HG02571 (cell line): ENCODE data around the gene PIAS2.
"Not testable (repeated sequence)": the region's sequence is repeated elsewhere in the genome, so short reads cannot be mapped to it uniquely, and the experiment has no call there.

Source experiments
- ATAC-seq: cut with Tn5 transposase; IDR thresholded peaks from one replicate; pipeline ENCODE4 v1.9.1; 2021; ENCODE audit warnings: mild to moderate bottlenecking, moderate library complexity; ENCODE audit not compliant: unreplicated experiment

PIAS2 gene

DNA sequence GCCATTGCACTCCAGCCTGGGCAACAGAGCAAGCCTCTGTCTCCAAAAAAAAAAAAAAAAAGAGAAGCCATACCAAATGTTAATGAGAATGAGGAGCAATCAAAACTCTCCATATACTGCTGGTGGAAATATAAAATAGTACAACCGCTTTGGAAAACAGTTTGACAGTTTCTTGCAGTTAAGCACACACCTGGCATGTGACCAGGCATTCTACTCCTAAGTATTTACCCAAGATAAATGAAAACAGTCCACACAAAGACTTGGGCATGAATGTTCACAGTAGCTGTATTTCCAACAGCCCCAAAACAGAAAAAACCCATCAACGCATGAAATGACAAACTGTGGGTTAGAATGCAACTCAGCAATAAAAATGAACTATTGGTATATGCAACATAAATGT lies 84.5 kb downstream of the PIAS2 start:
- ATAC-seq: no peak

DNA sequence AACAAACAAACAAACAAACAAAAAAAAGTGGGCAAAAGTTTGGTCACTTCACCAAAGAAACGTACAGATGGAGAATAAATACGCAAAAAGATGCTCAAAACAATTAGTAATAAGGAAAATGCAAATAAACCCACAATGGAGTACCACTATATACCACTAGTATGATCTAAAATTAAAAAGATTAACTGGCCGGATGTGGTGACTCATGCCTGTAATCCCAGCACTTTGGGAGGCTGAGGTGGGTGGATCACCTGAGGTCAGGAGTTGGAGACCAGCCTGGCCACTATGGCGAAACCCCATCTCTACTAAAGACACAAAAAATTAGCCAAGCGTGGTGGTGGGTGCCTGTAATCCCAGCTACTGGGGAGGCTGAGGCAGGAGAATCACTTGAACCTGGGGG lies 84.9 kb downstream of the PIAS2 start:
- not testable (repeated sequence) for ATAC-seq

DNA sequence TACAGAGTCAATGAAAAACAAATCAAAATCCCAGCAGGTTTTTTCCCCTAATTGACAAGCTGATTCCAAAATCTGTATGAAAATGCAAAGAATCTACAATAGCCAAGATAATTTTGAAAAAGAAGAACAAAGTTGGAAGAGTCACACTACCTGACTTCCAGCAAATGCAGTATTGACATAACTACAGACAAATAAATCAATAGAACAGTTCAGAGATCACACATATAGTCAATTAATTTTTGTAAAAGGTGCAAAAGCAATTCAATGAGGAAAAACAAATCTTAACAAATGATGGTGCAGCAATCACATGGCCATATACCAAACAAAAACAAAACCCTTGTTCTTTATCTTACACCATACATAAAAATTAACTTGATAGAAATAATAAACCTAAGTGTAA lies 85.9 kb downstream of the PIAS2 start:
- ATAC-seq: no peak

DNA sequence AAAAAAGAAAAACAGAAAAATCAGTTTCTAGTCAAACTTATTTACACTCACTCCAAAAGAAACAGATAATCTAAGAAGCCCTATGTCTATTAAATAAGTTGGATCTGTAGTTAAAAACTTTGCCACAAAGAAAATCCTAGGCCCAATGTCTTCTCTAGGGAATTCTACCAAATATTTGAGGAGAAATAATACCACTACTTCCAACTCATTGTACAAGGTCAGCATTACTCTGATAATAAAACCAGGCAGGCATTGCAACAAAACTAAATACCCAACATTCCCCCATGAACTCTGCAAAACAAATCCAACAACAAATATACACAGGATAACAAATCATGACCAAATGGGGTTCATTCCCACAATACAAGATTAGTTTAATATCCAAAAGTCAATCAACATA lies 86.7 kb downstream of the PIAS2 start:
- ATAC-seq: no peak

DNA sequence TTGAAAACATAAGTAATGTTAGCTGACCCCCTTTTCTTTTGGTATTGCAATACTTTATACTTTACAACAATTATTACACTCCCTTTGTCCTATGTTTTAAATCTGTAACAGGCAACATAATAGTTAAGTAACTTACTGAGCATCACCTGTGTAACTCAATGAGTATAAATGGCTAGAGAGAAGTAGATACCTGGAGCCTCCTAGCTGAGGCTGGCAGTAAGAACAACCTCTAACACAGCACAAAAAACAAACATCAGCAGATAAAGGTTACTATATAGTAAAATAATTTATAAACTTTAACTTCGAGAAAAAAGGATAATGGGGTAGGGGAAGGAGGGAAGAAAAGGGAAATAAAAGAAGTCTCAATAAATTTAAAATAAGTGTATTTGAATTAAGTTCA lies 87.4 kb downstream of the PIAS2 start:
- ATAC-seq: no peak

DNA sequence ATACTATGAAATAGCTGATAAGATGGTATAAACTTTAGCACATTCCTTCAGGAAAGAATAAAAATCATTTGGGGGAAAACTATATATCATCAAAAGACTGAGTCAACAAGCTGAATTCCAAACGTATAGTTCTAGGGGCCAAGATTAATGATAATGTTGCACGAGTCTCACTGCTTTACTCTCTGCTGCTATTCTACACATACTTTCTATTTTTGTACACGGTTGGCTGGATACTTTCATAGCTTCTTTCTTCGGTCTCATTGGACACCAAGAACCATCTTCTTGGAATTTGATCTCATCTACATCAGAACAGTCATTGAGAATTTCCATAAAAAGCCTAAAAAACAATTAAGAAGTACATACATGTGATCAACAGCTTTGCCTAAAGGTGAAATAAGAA lies 87.8 kb downstream of the PIAS2 start:
- ATAC-seq: no peak

DNA sequence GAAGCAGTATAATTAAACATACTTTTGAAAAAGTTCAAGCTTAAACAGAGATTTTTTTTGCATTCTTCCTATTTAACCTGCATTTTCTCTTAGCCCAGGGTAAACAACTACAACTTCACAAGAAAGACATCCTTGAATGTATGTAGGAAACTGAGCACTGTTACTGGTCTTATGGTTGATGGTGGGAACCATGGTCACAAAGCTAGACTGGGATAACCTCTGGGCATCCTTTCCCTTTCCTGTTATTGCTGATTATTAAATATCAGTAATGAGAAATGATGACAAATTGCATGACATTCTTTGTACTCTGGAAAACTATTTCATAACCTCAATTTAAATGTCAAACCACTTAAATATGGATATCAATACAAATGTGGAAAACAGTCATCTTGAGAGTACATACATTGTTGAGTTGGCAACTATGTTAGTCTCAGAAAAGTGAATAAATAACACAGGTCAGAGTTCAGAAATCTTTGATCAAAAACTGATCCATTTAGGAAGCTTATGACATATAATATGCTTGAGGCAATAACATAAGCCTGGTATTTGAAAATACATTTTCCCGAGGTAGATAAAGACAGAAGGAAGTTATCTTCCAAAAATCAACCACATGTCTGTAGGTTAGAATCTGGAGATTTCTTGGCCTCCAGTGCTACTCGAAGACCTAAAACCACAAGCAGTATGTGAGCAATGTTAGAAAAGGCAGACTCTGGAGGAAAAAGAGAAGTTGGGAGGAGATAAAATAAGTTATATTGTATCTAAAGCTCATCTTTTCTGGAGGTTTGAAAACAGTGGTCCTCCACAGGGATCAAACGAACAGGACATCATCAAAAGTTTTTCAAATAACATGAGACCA lies 95.2 kb downstream of the PIAS2 start:
- no peak for ATAC-seq

DNA sequence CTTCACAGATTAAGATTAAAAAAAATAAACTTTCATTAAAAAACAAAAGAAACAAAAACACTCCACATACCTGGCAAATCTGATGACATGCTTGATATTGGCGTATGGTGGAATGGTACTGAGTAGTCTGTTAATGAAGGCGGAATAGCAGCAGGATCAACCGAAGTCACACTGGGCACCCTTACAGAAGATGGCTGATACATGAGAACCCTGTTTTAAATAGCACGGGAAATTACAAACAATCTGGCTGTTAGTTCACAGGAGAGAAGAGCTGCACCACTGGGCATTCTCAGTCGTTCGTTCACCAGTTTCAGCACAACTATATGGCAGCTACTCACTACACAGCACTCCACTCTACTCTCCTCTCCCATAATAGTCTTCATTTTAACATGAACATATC lies 96.4 kb downstream of the PIAS2 start:
- ATAC-seq: no peak

DNA sequence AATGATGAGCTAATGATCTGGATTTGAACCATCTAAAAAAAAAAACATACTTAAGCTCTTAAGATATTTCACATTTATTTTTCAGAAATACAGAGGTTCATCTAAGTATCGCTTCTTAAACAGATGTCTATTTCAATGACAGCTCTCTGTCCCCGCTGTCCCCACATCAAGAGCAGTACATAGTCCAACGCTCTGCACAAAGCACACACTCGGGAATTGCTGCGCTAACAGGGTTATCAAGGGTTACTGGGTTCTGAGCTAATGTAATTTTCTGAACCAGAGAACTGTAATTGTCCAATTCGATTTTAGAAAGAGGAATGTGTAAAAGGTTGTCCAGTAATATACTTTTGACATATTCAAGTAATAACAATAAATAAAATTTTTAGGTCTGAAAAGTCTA lies 101.6 kb downstream of the PIAS2 start:
- no peak for ATAC-seq

DNA sequence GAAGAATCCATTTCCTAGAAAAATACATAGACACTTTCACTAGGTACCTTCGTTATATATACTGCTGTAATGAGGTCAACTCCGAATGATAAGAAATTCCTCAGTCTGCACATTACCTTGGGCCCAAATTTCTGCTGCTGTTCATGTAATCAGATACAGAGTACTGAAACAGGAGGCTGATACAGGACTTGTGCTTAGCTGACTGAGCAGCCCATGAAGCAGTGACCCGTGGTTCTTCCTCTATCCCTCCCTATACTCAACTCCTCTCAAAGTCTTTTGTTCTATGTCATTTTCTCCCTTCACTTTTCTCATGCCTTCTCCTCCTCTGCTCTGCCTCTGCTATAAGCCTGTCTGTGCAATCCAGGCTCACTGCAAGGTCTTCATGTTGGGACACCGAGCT lies 102.9 kb downstream of the PIAS2 start:
- no peak for ATAC-seq

DNA sequence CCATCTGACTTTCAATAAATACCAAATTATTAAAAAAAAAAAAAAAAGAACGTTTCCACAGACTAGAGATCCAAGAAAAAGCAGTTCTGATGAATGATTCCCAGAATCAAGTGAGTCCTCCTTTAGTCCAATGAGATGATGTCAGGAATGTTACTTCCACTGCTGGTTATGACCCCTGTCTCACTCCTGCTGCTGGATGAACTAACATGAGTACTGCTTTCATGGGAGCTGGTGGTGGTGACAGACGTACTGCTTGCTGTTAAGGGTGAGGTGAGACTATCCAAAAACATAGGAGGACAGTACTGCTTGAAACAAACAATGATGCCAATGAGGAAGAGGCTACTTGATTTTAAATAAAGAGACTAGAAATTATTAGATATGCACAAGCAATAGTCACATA lies 105.0 kb downstream of the PIAS2 start:
- ATAC-seq: no peak

DNA sequence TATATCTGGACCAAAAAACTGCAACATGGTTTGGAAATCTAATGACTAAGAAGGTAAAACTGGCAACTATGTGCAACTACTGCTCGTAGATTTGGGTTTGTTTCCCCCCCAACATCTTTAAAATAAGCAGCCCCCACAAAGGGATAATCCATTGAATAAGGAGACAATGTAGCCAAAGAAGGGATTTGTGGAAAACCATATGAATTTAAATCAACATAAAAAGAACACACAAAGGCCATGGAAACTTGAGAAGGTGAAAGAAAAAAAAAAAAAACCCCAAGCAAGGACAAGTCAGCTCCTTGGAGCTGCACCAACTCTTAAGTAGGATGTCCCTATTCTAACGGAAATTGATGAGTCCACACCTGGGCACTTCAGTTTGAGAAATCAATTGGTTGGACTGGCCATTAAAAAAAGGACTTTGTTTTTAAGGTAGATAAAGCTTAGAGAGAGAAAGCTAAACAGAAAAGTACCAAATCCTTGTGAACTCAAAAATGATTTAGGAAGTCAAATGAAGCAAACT lies 106.8 kb downstream of the PIAS2 start:
- ATAC-seq: no peak

DNA sequence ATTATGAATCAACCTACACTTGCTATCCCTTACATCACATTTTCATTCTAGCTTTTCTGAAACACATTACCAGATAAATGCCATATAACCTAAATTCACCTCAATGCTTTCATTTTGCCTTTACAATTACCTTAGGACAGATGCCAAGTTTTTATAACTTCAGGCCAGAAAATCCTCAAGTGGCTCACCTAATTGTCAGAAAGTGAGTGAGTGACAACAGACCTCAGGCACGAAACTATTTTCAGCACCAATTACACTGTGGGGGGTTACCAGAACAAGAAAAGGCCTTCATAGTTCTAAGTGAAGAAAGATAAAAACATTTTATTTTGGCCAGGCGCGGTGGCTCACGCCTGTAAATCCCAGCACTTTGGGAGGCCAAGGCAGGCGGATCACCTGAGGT lies 108.2 kb downstream of the PIAS2 start:
- no peak for ATAC-seq

DNA sequence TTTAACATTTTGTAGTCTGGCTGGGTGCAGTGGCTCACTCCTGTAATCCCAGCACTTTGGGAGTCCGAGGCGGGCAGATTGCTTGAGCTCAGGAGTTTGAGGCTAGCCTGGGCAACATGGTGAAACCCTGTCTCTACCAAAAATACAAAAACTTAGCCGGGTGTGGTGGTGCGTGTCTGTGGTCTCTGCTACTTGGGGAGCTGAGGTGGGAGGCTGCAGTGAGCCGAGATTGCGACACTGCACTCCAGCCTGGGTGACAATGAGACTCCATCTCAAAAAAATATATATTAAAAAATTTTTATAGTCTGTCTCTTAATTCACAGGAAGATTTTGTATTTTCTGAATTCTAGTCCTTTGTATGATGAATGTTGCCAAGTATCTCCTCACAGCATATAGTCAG lies 121.4 kb downstream of the PIAS2 start:
- ATAC-seq: not testable (repeated sequence)

DNA sequence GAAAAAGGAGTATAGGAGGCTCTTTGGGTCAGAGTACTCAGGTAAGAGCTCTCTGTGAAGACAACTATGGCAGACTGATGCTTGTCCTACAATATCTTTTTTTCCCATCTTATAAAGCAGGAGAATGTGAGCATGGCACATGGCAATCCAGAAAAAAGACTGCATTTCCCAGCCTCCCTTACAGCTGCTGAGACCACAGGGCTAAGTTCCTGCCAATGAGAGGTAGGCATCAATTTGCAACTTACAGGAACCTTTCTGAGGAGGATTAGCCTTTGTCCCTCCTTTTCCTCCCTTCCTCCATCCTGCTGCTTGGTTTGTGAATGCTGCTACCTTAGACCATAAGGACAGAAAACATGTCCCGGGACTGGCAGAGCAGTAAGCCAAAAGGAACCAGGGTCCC lies 122.7 kb downstream of the PIAS2 start:
- no peak for ATAC-seq

DNA sequence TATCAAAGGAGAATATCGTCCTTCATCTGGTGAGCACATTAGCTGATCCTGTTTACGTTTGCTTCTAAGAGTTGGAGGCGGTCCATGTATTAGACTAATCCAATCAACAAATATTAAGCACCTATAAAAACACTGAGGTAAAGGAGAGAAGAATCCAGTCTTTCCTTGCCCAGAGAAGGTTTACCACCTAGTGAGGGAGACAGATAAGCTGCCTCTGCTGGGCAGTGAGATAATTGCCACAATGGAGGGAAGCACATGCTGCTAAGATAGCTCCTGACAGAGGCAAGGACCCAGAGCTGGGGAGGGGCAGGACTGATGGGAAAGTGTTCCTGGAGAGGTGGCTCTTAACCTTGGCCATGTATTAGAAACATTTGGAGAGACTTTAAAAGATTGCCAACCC lies 123.7 kb downstream of the PIAS2 start:
- ATAC-seq: no peak

DNA sequence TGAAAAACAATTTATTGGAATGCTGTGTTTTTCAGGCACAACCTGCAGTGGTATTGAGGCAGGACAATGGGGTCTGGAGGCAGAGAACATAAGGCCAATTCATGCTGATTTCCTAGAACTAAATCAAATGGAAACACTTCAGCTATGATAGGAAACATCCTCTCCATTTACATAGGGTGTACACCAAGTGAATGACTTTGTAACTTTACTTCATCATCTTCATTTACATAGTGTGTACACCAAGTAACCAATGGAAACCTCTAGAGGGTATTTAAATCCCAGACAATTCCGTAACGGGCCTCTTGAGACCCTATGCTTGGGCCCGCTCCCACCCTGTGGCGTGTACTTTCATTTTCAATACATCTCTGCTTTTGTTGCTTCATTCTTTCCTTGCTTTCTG lies 128.2 kb downstream of the PIAS2 start:
- ATAC-seq: no peak

DNA sequence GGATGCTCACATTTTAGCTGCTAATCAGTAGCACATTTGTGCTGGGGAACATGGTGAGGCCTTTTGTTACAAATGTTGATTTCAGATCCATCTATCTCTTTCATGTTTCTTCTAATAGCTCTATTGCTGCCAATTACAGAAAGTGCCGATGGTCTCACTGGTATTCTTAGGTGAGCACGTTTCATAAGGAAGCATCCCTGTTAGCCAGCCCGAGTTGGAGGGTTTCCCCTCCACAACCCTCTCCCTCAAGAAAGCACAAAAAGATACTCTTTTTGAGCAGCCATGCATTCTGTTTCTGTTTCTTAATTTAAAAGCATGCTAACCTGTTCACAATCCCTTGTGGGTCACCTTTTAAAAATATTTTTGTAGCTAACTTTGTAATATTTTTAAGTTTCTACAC lies 129.6 kb downstream of the PIAS2 start:
- no peak for ATAC-seq

DNA sequence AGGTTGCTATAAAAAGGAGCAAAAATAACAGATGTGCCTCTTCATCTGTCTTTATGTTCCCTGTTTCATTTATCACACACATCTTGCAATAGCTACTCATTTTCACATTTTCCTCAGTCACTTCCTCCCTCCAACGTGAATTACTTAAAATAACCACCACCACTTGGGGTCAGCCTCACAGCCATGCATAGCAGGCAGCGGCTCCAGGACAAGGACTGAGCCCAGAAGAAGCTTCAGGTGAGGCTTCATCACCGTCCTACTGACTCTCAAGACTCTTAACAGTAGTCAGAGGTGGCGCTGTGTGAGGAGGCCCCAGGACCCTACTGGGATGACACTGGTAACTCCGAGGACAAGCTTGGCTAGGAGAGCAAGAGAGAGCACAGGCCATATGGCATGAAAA lies 144.9 kb downstream of the PIAS2 start:
- no peak for ATAC-seq

DNA sequence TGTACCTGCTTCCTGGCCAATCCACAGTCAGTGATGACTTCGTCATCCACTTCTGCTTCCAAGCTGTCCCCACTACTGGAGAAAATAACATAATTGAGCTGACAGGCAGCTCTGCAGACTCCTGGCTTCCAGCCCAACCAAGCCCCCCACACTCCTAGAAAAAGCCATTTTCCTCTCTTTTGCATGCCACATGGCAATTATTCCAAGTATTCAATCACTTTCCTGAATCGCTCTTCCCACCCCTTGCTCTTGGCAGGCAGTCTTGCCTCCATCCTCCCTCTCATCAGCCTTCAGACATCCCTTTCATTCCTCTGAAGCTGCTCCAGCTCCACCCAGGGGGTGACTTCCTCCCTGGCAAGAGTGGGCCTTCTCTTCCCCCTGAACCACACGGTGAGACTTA lies 146.2 kb downstream of the PIAS2 start:
- ATAC-seq: no peak

DNA sequence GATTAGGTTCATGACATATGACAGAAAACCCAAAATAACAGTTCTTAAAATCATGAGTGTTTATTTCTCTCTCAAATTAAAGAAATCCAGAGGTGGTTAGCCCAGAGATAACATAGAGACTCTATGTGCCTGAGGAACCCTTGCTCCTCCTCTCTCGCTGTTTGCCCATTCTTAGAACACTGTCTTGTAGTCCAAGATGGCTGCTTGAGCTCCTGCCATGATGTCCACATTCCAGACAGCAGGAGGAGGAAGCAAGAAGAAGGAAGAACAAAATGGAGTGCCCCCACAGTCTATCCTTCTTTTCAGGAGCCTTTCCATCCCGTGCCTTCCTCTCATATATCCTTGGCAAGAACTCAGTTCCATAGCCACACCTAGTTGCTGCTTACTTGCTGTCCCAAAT lies 146.6 kb downstream of the PIAS2 start:
- ATAC-seq: no peak

DNA sequence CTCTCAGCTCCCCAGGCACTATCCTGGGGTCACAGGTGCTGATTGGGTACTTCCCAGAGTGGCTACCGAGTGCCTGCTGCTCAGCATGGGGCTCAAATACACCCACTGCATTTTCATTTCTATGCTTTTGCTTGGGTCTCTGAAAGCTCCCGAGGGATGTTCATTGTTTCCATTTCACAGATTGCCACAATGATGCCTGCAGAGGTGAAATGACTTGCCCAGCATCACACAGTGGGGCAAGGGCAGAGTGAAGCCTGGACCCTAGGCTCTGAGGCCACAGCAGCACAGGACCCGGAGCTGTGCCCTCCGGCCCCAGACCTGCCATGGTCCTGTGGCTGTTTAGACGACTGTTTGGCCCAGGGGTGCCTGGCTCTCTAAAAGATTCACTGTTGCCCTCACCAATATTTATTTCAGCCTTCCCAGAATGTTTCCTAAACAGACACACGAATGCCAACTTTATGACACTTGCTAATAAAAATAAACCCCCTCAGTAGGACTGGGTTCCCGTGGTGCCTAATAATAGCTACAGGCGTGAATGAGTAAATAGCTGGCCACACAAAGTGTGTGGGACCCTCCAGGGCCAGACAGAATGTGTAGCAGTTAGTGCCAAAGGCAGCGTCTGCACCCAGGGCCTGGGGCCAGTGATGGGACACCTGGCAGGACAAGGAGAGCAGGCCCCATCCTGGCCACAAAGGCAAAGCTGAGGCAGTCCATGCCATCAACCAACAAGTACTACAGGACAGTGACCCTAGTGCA lies 149.0 kb downstream of the PIAS2 start:
- ATAC-seq: no peak
